K562 (cell line): ENCODE measurements around the gene POLDIP3. TPM values are rescaled to one million over a fixed set of nuclear protein-coding genes. Genes with fewer than 3 reads are reported as not detected.

Experiments used
- DDX20 ChIP-seq: fragments of 450-650 bp; IDR thresholded peaks from 2 replicates; pipeline ENCODE4 v1.6.1; 2016; ENCODE audit warnings: missing genetic modification characterization, low read depth, mild to moderate bottlenecking, missing compliant biosample characterization, moderate library complexity
- NCOA2 ChIP-seq, 2 experiments: fragments of 450-650 bp; IDR thresholded peaks; 2 replicates each; pipeline ENCODE4 v1.6.1; 2018; ENCODE audit warnings: mild to moderate bottlenecking in 2 of 2, moderate library complexity in 1 of 2; ENCODE audit not compliant: partially characterized antibody in 2 of 2
- PPARD ChIP-seq: fragments of 250-450 bp; sonication (Bioruptor Pico); IDR thresholded peaks from 2 replicates; pipeline ENCODE4 v1.8.0; 2022; ENCODE audit warnings: inconsistent platforms, mild to moderate bottlenecking, moderate library complexity
- YY1 ChIP-seq, 3 experiments: IDR thresholded peaks; 2 replicates each; pipeline ENCODE4 v1.6.1; 2011; ENCODE audit warnings: low read length in 2 of 3, mild to moderate bottlenecking in 2 of 3, moderate library complexity in 2 of 3, borderline replicate concordance in 1 of 3, control low read depth in 1 of 3, low read depth in 1 of 3; ENCODE audit not compliant: insufficient read depth in 3 of 3, insufficient replicate concordance in 2 of 3, control insufficient read depth in 1 of 3, insufficient read length in 1 of 3; ENCODE audit errors: extremely low read depth in 1 of 3
- polyA plus RNA-seq, 8 experiments: library from polyadenylated mRNA; depleted of rRNA in 4 of 8; stranded (reverse) in 5 of 8; unstranded in 3 of 8; fragments of >200 nt; fragmentation: Nextera tagmentation in 2 of 8; fragmentation: Illumina TruSeq in 1 of 8; extraction: Ambion mirVana in 2 of 8; extraction: Trizol in 1 of 8; gene quantifications; 2 replicates each; pipeline versions ENCODE4 v1.2.1 to v1.2.3, GENCODE V29; 2011 to 2014; ENCODE audit warnings: inconsistent platforms in 1 of 8, missing spikeins in 1 of 8
- total RNA-seq, 7 experiments: library from RNA; depleted of rRNA in 6 of 7; stranded (reverse); fragments of >200 nt in 6 of 7; fragmentation: Illumina TruSeq in 2 of 7; extraction: Trizol in 2 of 7; gene quantifications; 2 replicates each; pipeline versions ENCODE4 v1.2.1 to v1.2.3, GENCODE V29; 2011 to 2021; ENCODE audit warnings: low replicate concordance in 1 of 7
- TF ChIP-seq, protein P1 (sequence below): fragments of 450-650 bp; IDR thresholded peaks from 2 replicates; pipeline ENCODE4 v1.6.1; 2018; ENCODE audit not compliant: partially characterized antibody
- TF ChIP-seq, protein P2 (sequence below), 3 experiments: IDR thresholded peaks in 2 of 3; conservative IDR thresholded peaks in 1 of 3; 2 replicates each; pipeline ENCODE4 v1.5.1; 2011 to 2012; ENCODE audit warnings: low read length in 3 of 3, mild to moderate bottlenecking in 3 of 3, control low read depth in 2 of 3, improper control_type of control experiment in 1 of 3, inconsistent platforms in 1 of 3, low read depth in 1 of 3, mixed read lengths in 1 of 3, moderate library complexity in 1 of 3; ENCODE audit not compliant: insufficient read depth in 2 of 3

Gene POLDIP3
- total and polyA plus RNA-seq, 9 of the 15 experiments (the other 6 are each of a cell fraction or from before 2014, with no cell fraction given) = 14.3 to 53.0 (median 26.3) TPM

DNA sequence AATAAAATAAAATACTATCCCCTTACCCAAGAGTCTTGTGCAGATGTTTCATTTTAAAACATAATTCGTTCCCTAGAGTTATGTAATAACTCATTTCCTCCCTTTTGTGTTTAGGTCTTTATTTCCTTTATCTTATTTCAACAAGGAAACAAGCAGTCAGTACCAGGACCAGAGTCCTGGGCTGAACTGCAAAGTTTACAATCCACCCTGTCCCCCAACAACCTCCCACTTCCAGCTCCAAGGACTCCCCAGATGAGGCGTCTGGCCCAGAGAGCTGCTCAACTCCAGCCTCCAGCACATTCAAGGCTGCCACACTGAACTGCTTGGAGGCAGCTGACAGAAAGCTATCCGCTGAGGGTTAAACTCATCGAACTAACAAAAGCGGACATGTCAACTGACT, 4.5 kb downstream of the POLDIP3 start (continued):
- TF ChIP-seq, protein P1, sequence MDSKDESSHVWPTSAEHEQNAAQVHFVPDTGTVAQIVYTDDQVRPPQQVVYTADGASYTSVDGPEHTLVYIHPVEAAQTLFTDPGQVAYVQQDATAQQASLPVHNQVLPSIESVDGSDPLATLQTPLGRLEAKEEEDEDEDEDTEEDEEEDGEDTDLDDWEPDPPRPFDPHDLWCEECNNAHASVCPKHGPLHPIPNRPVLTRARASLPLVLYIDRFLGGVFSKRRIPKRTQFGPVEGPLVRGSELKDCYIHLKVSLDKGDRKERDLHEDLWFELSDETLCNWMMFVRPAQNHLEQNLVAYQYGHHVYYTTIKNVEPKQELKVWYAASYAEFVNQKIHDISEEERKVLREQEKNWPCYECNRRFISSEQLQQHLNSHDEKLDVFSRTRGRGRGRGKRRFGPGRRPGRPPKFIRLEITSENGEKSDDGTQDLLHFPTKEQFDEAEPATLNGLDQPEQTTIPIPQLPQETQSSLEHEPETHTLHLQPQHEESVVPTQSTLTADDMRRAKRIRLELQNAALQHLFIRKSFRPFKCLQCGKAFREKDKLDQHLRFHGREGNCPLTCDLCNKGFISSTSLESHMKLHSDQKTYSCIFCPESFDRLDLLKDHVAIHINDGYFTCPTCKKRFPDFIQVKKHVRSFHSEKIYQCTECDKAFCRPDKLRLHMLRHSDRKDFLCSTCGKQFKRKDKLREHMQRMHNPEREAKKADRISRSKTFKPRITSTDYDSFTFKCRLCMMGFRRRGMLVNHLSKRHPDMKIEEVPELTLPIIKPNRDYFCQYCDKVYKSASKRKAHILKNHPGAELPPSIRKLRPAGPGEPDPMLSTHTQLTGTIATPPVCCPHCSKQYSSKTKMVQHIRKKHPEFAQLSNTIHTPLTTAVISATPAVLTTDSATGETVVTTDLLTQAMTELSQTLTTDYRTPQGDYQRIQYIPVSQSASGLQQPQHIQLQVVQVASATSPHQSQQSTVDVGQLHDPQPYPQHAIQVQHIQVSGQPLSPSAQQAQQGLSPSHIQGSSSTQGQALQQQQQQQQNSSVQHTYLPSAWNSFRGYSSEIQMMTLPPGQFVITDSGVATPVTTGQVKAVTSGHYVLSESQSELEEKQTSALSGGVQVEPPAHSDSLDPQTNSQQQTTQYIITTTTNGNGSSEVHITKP = no peak
- TF ChIP-seq NCOA2 (IDR thresholded peaks at IDR 0.05; ENCODE audit: partially characterized antibody in 2 of 2) (no peak), PPARD (CRISPR knock-in tag) (no peak), YY1 (IDR thresholded peaks at IDR 0.05; ENCODE audit: borderline replicate concordance in 1 of 3, control insufficient read depth in 1 of 3, extremely low read depth in 1 of 3, insufficient read depth in 3 of 3, insufficient read length in 1 of 3, insufficient replicate concordance in 2 of 3, low read depth in 1 of 3, low read length in 2 of 3) (no peak), DDX20 (tag) (no peak)
- TF ChIP-seq, protein P2, sequence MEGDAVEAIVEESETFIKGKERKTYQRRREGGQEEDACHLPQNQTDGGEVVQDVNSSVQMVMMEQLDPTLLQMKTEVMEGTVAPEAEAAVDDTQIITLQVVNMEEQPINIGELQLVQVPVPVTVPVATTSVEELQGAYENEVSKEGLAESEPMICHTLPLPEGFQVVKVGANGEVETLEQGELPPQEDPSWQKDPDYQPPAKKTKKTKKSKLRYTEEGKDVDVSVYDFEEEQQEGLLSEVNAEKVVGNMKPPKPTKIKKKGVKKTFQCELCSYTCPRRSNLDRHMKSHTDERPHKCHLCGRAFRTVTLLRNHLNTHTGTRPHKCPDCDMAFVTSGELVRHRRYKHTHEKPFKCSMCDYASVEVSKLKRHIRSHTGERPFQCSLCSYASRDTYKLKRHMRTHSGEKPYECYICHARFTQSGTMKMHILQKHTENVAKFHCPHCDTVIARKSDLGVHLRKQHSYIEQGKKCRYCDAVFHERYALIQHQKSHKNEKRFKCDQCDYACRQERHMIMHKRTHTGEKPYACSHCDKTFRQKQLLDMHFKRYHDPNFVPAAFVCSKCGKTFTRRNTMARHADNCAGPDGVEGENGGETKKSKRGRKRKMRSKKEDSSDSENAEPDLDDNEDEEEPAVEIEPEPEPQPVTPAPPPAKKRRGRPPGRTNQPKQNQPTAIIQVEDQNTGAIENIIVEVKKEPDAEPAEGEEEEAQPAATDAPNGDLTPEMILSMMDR (IDR thresholded peaks at IDR 0.05 in 2 of 3, conservative IDR thresholded peaks at IDR 0.05 in 1 of 3; ENCODE audit: insufficient read depth in 2 of 3, low read depth in 1 of 3, low read length in 3 of 3) = no peak
